HL-60 (cell line): Measurements from ENCODE around the gene FMN1.
A peak's percentile ranks its signal among the peaks of the same experiment; 100 is the strongest.

Experiments
- DNase-seq, 2 experiments: peaks; one replicate each; pipeline ENCODE4 v3.0.0-alpha.2; 2010 to 2020; ENCODE audit warnings: low read depth in 1 of 2, low spot score in 1 of 2
- H3K27ac ChIP-seq: fragments of 250-450 bp; sonication (Bioruptor Pico); replicated peaks from 2 replicates; pipeline ENCODE4 v1.5.1; 2020; ENCODE audit warnings: mild to moderate bottlenecking, moderate library complexity
- H3K27me3 ChIP-seq: fragments of 250-450 bp; sonication (Bioruptor Pico); 2 replicates; pipeline ENCODE4 v1.5.1; 2021; ENCODE audit warnings: mild to moderate bottlenecking, moderate library complexity; ENCODE audit not compliant: insufficient read depth, poor library complexity, severe bottlenecking
- H3K4me3 ChIP-seq: replicated peaks from 2 replicates; pipeline ENCODE4 v1.5.1; 2011; ENCODE audit warnings: mild to moderate bottlenecking, control low read depth, low read length; ENCODE audit not compliant: insufficient read depth
- GABPA ChIP-seq: IDR thresholded peaks from 2 replicates; pipeline ENCODE4 v1.6.1; 2012; ENCODE audit warnings: low read depth
- POLR2AphosphoS5 ChIP-seq: IDR thresholded peaks from 2 replicates; pipeline ENCODE4 v1.6.1; 2012; ENCODE audit warnings: low read depth
- REST ChIP-seq: IDR thresholded peaks from 2 replicates; pipeline ENCODE4 v1.6.1; 2012; ENCODE audit warnings: low read depth; ENCODE audit not compliant: insufficient replicate concordance
- SPI1 ChIP-seq: IDR thresholded peaks from 2 replicates; pipeline ENCODE4 v1.6.1; 2012; ENCODE audit warnings: low read depth, mild to moderate bottlenecking, borderline replicate concordance
- TF ChIP-seq, protein P1 (sequence below): IDR thresholded peaks from one replicate; pipeline ENCODE4 v1.5.1; 2011; ENCODE audit warnings: low read length, control low read depth, inconsistent platforms; ENCODE audit not compliant: insufficient read depth

FMN1 gene

GRCh38 chr15:33131552-33132232 lies 62.8 kb downstream of the FMN1 start:
- TF ChIP-seq SPI1 (no peak), REST (no peak)
- Histone ChIP-seq H3K4me3 (no peak overlapping the region), H3K27me3 (no peaks in the 10 kb centered on the region), H3K27ac (no peak overlapping the region)
- DNase-seq = no peak

- no peak overlapping the region for H3K27ac ChIP-seq
- no peak overlapping the region for H3K4me3 ChIP-seq
- peak; percentile 57 to 58 for DNase-seq
- TF ChIP-seq, protein P1, sequence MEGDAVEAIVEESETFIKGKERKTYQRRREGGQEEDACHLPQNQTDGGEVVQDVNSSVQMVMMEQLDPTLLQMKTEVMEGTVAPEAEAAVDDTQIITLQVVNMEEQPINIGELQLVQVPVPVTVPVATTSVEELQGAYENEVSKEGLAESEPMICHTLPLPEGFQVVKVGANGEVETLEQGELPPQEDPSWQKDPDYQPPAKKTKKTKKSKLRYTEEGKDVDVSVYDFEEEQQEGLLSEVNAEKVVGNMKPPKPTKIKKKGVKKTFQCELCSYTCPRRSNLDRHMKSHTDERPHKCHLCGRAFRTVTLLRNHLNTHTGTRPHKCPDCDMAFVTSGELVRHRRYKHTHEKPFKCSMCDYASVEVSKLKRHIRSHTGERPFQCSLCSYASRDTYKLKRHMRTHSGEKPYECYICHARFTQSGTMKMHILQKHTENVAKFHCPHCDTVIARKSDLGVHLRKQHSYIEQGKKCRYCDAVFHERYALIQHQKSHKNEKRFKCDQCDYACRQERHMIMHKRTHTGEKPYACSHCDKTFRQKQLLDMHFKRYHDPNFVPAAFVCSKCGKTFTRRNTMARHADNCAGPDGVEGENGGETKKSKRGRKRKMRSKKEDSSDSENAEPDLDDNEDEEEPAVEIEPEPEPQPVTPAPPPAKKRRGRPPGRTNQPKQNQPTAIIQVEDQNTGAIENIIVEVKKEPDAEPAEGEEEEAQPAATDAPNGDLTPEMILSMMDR = no peak
- TF ChIP-seq SPI1 = peak; percentile 26; the same call in 1 of the 2 replicates
- no peaks in the 10 kb centered on the region for H3K27me3 ChIP-seq
These were observed 67.8 kb downstream of the FMN1 start for GRCh38 chr15:33126559-33127290.

- H3K27ac ChIP-seq = no peak overlapping the region
- TF ChIP-seq REST (no peak), POLR2AphosphoS5 (no peak), GABPA (no peak), SPI1 (no peak)
- TF ChIP-seq, protein P1 = no peak
- H3K4me3 ChIP-seq = no peak overlapping the region
- DNase-seq = no peak
- H3K27me3 ChIP-seq = no peaks in the 10 kb centered on the region
These were observed 68.5 kb downstream of the FMN1 start for GRCh38 chr15:33125894-33126537.

GRCh38 chr15:33124811-33125210 lies 69.7 kb downstream of the FMN1 start:
- TF ChIP-seq REST = no peak
- TF ChIP-seq SPI1 = no peak
- TF ChIP-seq, protein P1 = no peak
- no peak for TF ChIP-seq GABPA
- TF ChIP-seq POLR2AphosphoS5 = no peak
- Histone ChIP-seq H3K4me3 (no peak overlapping the region), H3K27me3 (no peaks in the 10 kb centered on the region), H3K27ac (no peak overlapping the region)
- no peak for DNase-seq
